GM23338 (cell line): ENCODE results near the gene GNAI1. TPM values are rescaled to one million over a fixed set of nuclear protein-coding genes. Genes with fewer than 3 reads are reported as not detected.

Experiments used
- ATAC-seq: fragments of 200-7000 bp; cut with Tn5 transposase; 3 replicates; pipeline ENCODE4 v1.9.1; 2020
- DNase-seq: peaks from one replicate; pipeline ENCODE4 v3.0.0-alpha.2; 2015; ENCODE audit warnings: low spot score
- H2AFZ ChIP-seq: fragments of 200-600 bp; sonication (generic); 2 replicates; pipeline ENCODE4 v1.8.0; 2016; ENCODE audit warnings: antibody characterized with exemption, mild to moderate bottlenecking, moderate library complexity
- H3F3A ChIP-seq: fragments of 200-600 bp; sonication (generic); replicated peaks from 2 replicates; pipeline ENCODE4 v1.8.0; 2017; ENCODE audit warnings: antibody characterized with exemption, mixed run types, low read depth
- H3K27ac ChIP-seq: fragments of 200-600 bp; sonication (generic); 2 replicates; pipeline ENCODE4 v1.6.1; 2016; ENCODE audit warnings: low read depth
- H3K27me3 ChIP-seq: fragments of 200-600 bp; sonication (generic); 2 replicates; pipeline ENCODE4 v1.8.0; 2016; ENCODE audit warnings: mild to moderate bottlenecking, mixed run types, moderate library complexity; ENCODE audit not compliant: insufficient read depth
- H3K36me3 ChIP-seq: fragments of 200-600 bp; sonication (generic); 2 replicates; pipeline ENCODE4 v1.8.0; 2016; ENCODE audit warnings: mild to moderate bottlenecking; ENCODE audit not compliant: insufficient read depth
- H3K4me1 ChIP-seq: fragments of 200-600 bp; sonication (generic); 2 replicates; pipeline ENCODE4 v1.8.0; 2016; ENCODE audit warnings: mild to moderate bottlenecking, moderate library complexity; ENCODE audit not compliant: insufficient read depth
- H3K4me2 ChIP-seq: fragments of 200-600 bp; sonication (generic); 2 replicates; pipeline ENCODE4 v1.7.1; 2017; ENCODE audit warnings: mixed run types
- H3K4me3 ChIP-seq: fragments of 200-600 bp; sonication (generic); 2 replicates; pipeline ENCODE4 v1.6.1; 2016; ENCODE audit warnings: mixed run types
- H3K79me2 ChIP-seq: fragments of 200-600 bp; sonication (generic); replicated peaks from 2 replicates; pipeline ENCODE4 v1.8.0; 2017; ENCODE audit warnings: mild to moderate bottlenecking; ENCODE audit not compliant: insufficient read depth
- H3K9me2 ChIP-seq: fragments of 200-600 bp; sonication (generic); 2 replicates; pipeline ENCODE4 v1.8.0; 2017; ENCODE audit not compliant: insufficient read depth
- H4K20me1 ChIP-seq: fragments of 200-600 bp; sonication (generic); replicated peaks from 2 replicates; pipeline ENCODE4 v1.8.0; 2017; ENCODE audit warnings: mild to moderate bottlenecking; ENCODE audit not compliant: insufficient read depth
- H3K27ac Mint-ChIP-seq: 2 replicates; pipeline ENCODE4 v1.8.0; 2020; ENCODE audit warnings: inconsistent platforms, mild to moderate bottlenecking, moderate library complexity, mixed read lengths
- H3K27me3 Mint-ChIP-seq: 3 replicates; pipeline ENCODE4 v1.8.0; 2022; ENCODE audit warnings: low read depth, mild to moderate bottlenecking, moderate library complexity, mixed read lengths, inconsistent platforms; ENCODE audit not compliant: insufficient read depth, poor library complexity
- H3K36me3 Mint-ChIP-seq: 3 replicates; pipeline ENCODE4 v1.8.0; 2021; ENCODE audit warnings: low read depth, mild to moderate bottlenecking, inconsistent platforms, moderate library complexity, mixed read lengths
- H3K4me1 Mint-ChIP-seq: 3 replicates; pipeline ENCODE4 v1.8.0; 2020; ENCODE audit warnings: mild to moderate bottlenecking, inconsistent platforms, mixed read lengths
- H3K4me3 Mint-ChIP-seq: 3 replicates; pipeline ENCODE4 v1.8.0; 2021; ENCODE audit warnings: moderate library complexity, mild to moderate bottlenecking, inconsistent platforms, mixed read lengths
- H3K9me3 Mint-ChIP-seq: 3 replicates; pipeline ENCODE4 v1.8.0; 2020; ENCODE audit warnings: moderate library complexity, mild to moderate bottlenecking, inconsistent platforms, mixed read lengths
- EZH2phosphoT487 ChIP-seq: fragments of 200-600 bp; sonication (generic); IDR thresholded peaks from one replicate; pipeline ENCODE4 v1.8.1; 2018; ENCODE audit warnings: antibody characterized with exemption; ENCODE audit not compliant: unreplicated experiment
- JUNB ChIP-seq: IDR thresholded peaks from one replicate; pipeline ENCODE4 v1.6.1; 2016; ENCODE audit warnings: antibody characterized with exemption; ENCODE audit not compliant: unreplicated experiment
- POLR2AphosphoS5 ChIP-seq: IDR thresholded peaks from 2 replicates; pipeline ENCODE4 v1.6.1; 2016; ENCODE audit warnings: antibody characterized with exemption, low read depth
- REST ChIP-seq: IDR thresholded peaks from one replicate; pipeline ENCODE4 v1.6.1; 2018; ENCODE audit warnings: antibody characterized with exemption; ENCODE audit not compliant: unreplicated experiment
- STAT1 ChIP-seq: IDR thresholded peaks from one replicate; pipeline ENCODE4 v1.6.1; 2016; ENCODE audit warnings: antibody characterized with exemption; ENCODE audit not compliant: unreplicated experiment
- ZNF114 ChIP-seq: fragments of 250-450 bp; sonication (Bioruptor Pico); IDR thresholded peaks from 2 replicates; pipeline ENCODE4 v1.5.0; 2020; ENCODE audit warnings: mild to moderate bottlenecking, moderate library complexity
- ZNF462 ChIP-seq: fragments of 250-450 bp; sonication (Bioruptor Pico); IDR thresholded peaks from 2 replicates; pipeline ENCODE4 v1.5.0; 2020; ENCODE audit warnings: mild to moderate bottlenecking, moderate library complexity
- polyA plus RNA-seq: library from polyadenylated mRNA; unstranded; fragments of >200 nt; fragmentation: Nextera tagmentation; extraction: Ambion mirVana; gene quantifications from 2 replicates; pipeline ENCODE4 v1.2.1, GENCODE V29; 2016
- total RNA-seq: library from RNA; depleted of rRNA; stranded (reverse); fragments of >200 nt; shearing (Covaris generic); gene quantifications from 2 replicates; pipeline ENCODE4 v1.2.3, GENCODE V29; 2014

GNAI1 gene
- total and polyA plus RNA-seq, 2 experiments from 2014 or later = 31.3 to 36.9 TPM

GRCh38 chr7:80197627-80198026, 63.0 kb downstream of the GNAI1 start (continued):
- no peak for TF ChIP-seq ZNF462 (CRISPR knock-in tag)
- no peak for TF ChIP-seq REST
- TF ChIP-seq JUNB = no peak

- H3K9me3 Mint-ChIP-seq = no peaks in the 10 kb centered on the region
- ATAC-seq (no peak), DNase-seq (no peak)
- peaks cover 31% of the 10 kb centered on the region for H3K4me1 ChIP-seq
- H3K4me3 ChIP-seq = no peak overlapping the region
- H3K4me3 Mint-ChIP-seq = no peak overlapping the region
- H3K4me1 Mint-ChIP-seq = peaks cover 28% of the 10 kb centered on the region
- no peaks in the 10 kb centered on the region for H3F3A ChIP-seq
- TF ChIP-seq POLR2AphosphoS5 (no peak), EZH2phosphoT487 (no peak), ZNF114 (no peak), STAT1 (no peak)
- no peak overlapping the region for H3K4me2 ChIP-seq
- H2AFZ ChIP-seq = no peak overlapping the region
- peaks cover 14% of the 10 kb centered on the region; the same call in 2 of the 3 replicates for H3K36me3 Mint-ChIP-seq
- H3K79me2 ChIP-seq = peaks cover 5% of the 10 kb centered on the region; the same call in 1 of the 2 replicates
- H3K27me3 ChIP-seq = no peaks in the 10 kb centered on the region
- no peaks in the 10 kb centered on the region for H3K36me3 ChIP-seq
- no peaks in the 10 kb centered on the region for H3K27me3 Mint-ChIP-seq
- no peak overlapping the region for H3K27ac ChIP-seq
- H3K9me2 ChIP-seq = no peaks in the 10 kb centered on the region
- H4K20me1 ChIP-seq = no peaks in the 10 kb centered on the region
- no peak overlapping the region for H3K27ac Mint-ChIP-seq
These were observed 64.4 kb downstream of the GNAI1 start for GRCh38 chr7:80199051-80199450.
